Measurements from ENCODE around the gene CLEC14A. TPM values are rescaled to one million over a fixed set of nuclear protein-coding genes. Genes with fewer than 3 reads are reported as not detected.

Gene CLEC14A
- total RNA-seq, 1 donor from 2014 or later, result not detected

DNA sequence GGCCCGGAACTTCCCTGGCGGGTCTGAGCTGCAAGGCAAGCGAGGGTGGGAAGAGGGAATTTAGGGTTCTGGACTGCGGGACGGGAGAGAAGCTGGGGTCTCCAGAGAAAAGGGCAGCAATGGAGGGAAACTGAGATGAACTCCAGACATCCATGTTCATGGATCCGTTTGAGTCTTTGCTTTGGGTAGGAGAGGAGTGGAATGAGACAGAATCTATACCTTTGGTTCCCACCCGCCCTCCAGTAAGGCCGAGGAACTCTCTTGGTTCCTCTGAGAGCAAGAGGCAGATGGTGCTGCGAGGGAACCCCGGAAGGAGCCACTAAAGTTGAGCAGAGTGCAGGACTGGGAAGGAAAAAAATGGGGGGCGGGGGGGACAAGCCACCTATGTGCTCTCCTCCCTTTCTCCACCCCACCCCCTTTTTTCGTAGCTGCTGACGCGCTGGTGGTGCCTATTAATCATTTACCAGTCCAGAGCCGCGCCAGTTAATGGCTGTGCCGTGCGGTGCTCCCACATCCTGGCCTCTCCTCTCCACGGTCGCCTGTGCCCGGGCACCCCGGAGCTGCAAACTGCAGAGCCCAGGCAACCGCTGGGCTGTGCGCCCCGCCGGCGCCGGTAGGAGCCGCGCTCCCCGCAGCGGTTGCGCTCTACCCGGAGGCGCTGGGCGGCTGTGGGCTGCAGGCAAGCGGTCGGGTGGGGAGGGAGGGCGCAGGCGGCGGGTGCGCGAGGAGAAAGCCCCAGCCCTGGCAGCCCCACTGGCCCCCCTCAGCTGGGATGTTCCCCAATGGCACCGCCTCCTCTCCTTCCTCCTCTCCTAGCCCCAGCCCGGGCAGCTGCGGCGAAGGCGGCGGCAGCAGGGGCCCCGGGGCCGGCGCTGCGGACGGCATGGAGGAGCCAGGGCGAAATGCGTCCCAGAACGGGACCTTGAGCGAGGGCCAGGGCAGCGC is 47.0 kb downstream of the CLEC14A start:
- peaks cover 93% of the 10 kb centered on the region for H3K27me3 ChIP-seq
- peaks cover 21% of the 10 kb centered on the region for H3K4me1 Mint-ChIP-seq
- peaks cover 30% of the 10 kb centered on the region for H3K9me3 Mint-ChIP-seq
- H3K36me3 ChIP-seq, result no peaks in the 10 kb centered on the region
- H3K79me2 ChIP-seq (ENCODE audit: low read depth), result no peaks in the 10 kb centered on the region
- H2AFZ ChIP-seq (replicated peaks), result peak overlapping the region; percentile 23
- no peak overlapping the region for H3K27ac Mint-ChIP-seq
- peaks cover 62% of the 10 kb centered on the region for H3K27me3 Mint-ChIP-seq (ENCODE audit: insufficient read depth, low read depth)
- peaks cover 12% of the 10 kb centered on the region for H3K4me1 ChIP-seq
- H3K4me2 ChIP-seq, result peak overlapping the region; percentile 85
- no peaks in the 10 kb centered on the region for H4K20me1 ChIP-seq (ENCODE audit: low read depth)
- DNase-seq (ENCODE audit: low spot score), result peak; percentile 63
- peak overlapping the region; percentile 85 for H3K4me3 Mint-ChIP-seq
- TF ChIP-seq, protein P1, sequence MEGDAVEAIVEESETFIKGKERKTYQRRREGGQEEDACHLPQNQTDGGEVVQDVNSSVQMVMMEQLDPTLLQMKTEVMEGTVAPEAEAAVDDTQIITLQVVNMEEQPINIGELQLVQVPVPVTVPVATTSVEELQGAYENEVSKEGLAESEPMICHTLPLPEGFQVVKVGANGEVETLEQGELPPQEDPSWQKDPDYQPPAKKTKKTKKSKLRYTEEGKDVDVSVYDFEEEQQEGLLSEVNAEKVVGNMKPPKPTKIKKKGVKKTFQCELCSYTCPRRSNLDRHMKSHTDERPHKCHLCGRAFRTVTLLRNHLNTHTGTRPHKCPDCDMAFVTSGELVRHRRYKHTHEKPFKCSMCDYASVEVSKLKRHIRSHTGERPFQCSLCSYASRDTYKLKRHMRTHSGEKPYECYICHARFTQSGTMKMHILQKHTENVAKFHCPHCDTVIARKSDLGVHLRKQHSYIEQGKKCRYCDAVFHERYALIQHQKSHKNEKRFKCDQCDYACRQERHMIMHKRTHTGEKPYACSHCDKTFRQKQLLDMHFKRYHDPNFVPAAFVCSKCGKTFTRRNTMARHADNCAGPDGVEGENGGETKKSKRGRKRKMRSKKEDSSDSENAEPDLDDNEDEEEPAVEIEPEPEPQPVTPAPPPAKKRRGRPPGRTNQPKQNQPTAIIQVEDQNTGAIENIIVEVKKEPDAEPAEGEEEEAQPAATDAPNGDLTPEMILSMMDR (IDR thresholded peaks at IDR 0.05), result peak; percentile 36
- TF ChIP-seq EZH2 (IDR thresholded peaks at IDR 0.05) (peak; percentile 76), EZH2phosphoT487 (IDR thresholded peaks at IDR 0.05) (peak; percentile 32)
- H3K36me3 Mint-ChIP-seq, result peaks cover 2% of the 10 kb centered on the region
- H3K4me3 ChIP-seq, result peak overlapping the region; percentile 51
- no peak overlapping the region for H3K9ac ChIP-seq
- no peak overlapping the region for H3K27ac ChIP-seq
- H3K9me3 ChIP-seq (ENCODE audit: low read depth), result no peaks in the 10 kb centered on the region
- peaks cover 9% of the 10 kb centered on the region for H3F3A ChIP-seq (ENCODE audit: low read depth)

DNA sequence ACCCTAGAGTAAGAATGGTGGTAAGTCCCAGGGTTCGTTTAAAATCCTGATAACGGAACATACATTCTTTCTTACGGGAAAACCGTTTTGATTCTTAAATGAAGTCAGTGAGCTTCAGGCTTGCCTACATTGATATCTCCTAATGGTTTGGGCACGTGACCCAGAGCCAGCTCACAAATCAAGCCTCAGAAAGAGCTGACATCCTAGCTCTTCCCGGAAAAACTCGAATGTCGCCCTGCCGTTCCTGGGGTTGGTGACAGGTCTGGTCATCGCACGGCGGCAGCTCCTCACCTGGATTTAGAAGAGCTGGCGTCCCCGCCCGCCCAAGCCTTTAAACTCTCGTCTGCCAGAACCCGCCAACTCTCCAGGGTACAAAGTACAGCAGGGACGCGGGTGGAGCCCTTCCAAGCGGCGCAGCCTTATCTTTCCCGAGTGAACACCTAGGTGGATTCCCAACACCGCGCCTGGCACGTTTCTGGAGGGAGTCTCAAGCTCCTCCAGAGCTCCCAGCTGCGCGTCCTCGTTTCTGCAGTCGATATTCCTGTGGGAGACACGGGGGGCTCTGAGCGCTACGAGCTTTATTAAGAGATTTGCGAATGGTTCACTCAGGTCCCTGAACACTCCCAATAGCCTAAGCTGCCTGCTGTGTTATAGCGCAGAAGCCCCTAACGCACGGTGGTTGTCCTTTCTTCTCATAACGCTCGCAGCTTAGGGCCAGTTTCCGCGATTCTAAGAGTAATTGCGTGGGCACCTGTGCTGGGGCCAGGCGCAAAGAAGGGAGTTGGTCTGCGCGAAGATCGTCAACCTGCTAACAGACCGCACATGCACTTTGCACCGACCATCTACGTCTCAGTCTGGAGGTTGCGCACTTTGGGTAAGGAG is 47.9 kb downstream of the CLEC14A start, which contains the start of gene SSTR1:
TSS of gene SSTR1 (plus strand) at position 169 of the 882 bp plus-strand sequence. CDS start 1,486 bp downstream, outside the sequence.
- Histone ChIP-seq H3K9ac (no peak within 1 kb of the TSS), H3K4me2 (peak within 1 kb of the TSS; percentile 85), H3K27me3 (peaks cover 84% of the 10 kb centered on the region), H3K79me2 (ENCODE audit: low read depth) (no peaks in the 10 kb centered on the region), H3K27ac (no peak within 1 kb of the TSS), H3K4me3 (peak within 1 kb of the TSS; percentile 51), H3F3A (ENCODE audit: low read depth) (peaks cover 9% of the 10 kb centered on the region), H2AFZ (replicated peaks) (peak within 1 kb of the TSS; percentile 44), H3K4me1 (peaks cover 12% of the 10 kb centered on the region), H4K20me1 (ENCODE audit: low read depth) (no peaks in the 10 kb centered on the region), H3K36me3 (no peaks in the 10 kb centered on the region), H3K9me3 (ENCODE audit: low read depth) (no peaks in the 10 kb centered on the region)
- peak; percentile 70 for TF ChIP-seq EZH2phosphoT487 (IDR thresholded peaks at IDR 0.05)
- TF ChIP-seq, protein P1 (IDR thresholded peaks at IDR 0.05), result no peak
- TF ChIP-seq EZH2 (IDR thresholded peaks at IDR 0.05), result peak; percentile 89
- Mint-ChIP-seq H3K27ac (no peak within 1 kb of the TSS), H3K27me3 (ENCODE audit: insufficient read depth, low read depth) (peaks cover 59% of the 10 kb centered on the region), H3K9me3 (peaks cover 30% of the 10 kb centered on the region), H3K4me1 (peaks cover 21% of the 10 kb centered on the region), H3K4me3 (peak within 1 kb of the TSS; percentile 85), H3K36me3 (peaks cover 2% of the 10 kb centered on the region)
- peak; percentile 44 for DNase-seq (ENCODE audit: low spot score)

DNA sequence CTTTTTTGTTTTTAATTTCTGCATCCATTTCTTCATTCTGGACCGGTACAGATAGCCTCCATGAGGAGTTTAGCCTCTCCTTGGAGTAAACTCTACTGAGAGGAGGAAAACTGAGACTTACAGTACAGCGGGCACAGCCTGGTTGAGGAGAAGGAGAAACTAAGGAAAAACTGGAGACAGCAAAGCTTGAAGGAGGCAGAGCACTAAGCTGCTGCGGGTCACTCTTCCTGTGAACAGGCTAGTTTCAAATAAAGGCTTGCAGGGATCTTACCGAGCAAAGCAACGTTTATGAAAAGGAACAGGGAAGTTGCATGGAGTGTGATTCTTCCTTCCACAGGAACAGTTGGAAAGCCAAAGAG is 48.5 kb downstream of the CLEC14A start:
- Mint-ChIP-seq H3K27ac (no peak overlapping the region), H3K4me1 (peaks cover 21% of the 10 kb centered on the region), H3K36me3 (peaks cover 2% of the 10 kb centered on the region), H3K4me3 (peak overlapping the region; percentile 85), H3K9me3 (peaks cover 30% of the 10 kb centered on the region), H3K27me3 (ENCODE audit: insufficient read depth, low read depth) (peaks cover 57% of the 10 kb centered on the region)
- Histone ChIP-seq H3K27ac (no peak overlapping the region), H3K9ac (no peak overlapping the region), H3K9me3 (ENCODE audit: low read depth) (no peaks in the 10 kb centered on the region), H3K4me3 (peak overlapping the region; percentile 51), H3F3A (ENCODE audit: low read depth) (peaks cover 9% of the 10 kb centered on the region), H3K36me3 (no peaks in the 10 kb centered on the region), H3K4me1 (peaks cover 12% of the 10 kb centered on the region), H3K79me2 (ENCODE audit: low read depth) (no peaks in the 10 kb centered on the region), H3K27me3 (peaks cover 78% of the 10 kb centered on the region), H2AFZ (replicated peaks) (peak overlapping the region; percentile 44), H4K20me1 (ENCODE audit: low read depth) (no peaks in the 10 kb centered on the region), H3K4me2 (peak overlapping the region; percentile 85)
- no peak for TF ChIP-seq EZH2 (IDR thresholded peaks at IDR 0.05)
- no peak for TF ChIP-seq EZH2phosphoT487 (IDR thresholded peaks at IDR 0.05)
- TF ChIP-seq, protein P1 (IDR thresholded peaks at IDR 0.05), result no peak
- DNase-seq (ENCODE audit: low spot score), result peak; percentile 10

Measured in neural progenitor cell (in vitro differentiated cells).